Measurements from ENCODE around the gene FBXO2. TPM values are rescaled to one million over a fixed set of nuclear protein-coding genes. Genes with fewer than 3 reads are reported as not detected.

FBXO2 gene
- polyA plus RNA-seq, 1 experiment, result 1.5 TPM

- no peak for DNase-seq (ENCODE audit: low read depth, low spot score)
- Histone ChIP-seq H3K4me3 (ENCODE audit: low read depth, low read length) (peak overlapping the region; percentile 10; the same call in 1 of the 2 replicates), H3K27ac (ENCODE audit: low read depth, low read length) (no peak overlapping the region), H3K9me3 (ENCODE audit: control insufficient read depth, insufficient read depth, low read length) (no peaks in the 10 kb centered on the region), H3K27me3 (ENCODE audit: control insufficient read depth, insufficient read depth, low read length) (peaks cover 58% of the 10 kb centered on the region)
- CTCF ChIA-PET, result interaction anchor here (1.4 kb wide), 2 partner anchors 27 to 30 kb away, joined by 3 read pairs; partner anchors contain the start of gene FBXO6
- TF ChIP-seq CTCF (IDR thresholded peaks at IDR 0.05; ENCODE audit: low read depth, low read length), result no peak
- POLR2A ChIA-PET, result no interaction called here
These were observed 36.4 kb upstream of the FBXO2 start for GRCh38 chr1:11690397-11691301.

GRCh38 chr1:11688506-11688905 lies 34.3 kb upstream of the FBXO2 start:
- no peak for DNase-seq (ENCODE audit: low read depth, low spot score)
- no peak for TF ChIP-seq CTCF (IDR thresholded peaks at IDR 0.05; ENCODE audit: low read depth, low read length)
- no peak overlapping the region for H3K27ac ChIP-seq (ENCODE audit: low read depth, low read length)
- peaks cover 41% of the 10 kb centered on the region for H3K27me3 ChIP-seq (ENCODE audit: control insufficient read depth, insufficient read depth, low read length)
- POLR2A ChIA-PET, result interaction anchor here (0.7 kb wide), 2 partner anchors 221 to 1137 kb away, joined by 3 to 5 read pairs; no protein-coding TSS in a partner anchor
- CTCF ChIA-PET, result interaction anchor here (0.7 kb wide), 1 partner anchor 47 kb away, joined by 3 read pairs; no protein-coding TSS in a partner anchor
- H3K9me3 ChIP-seq (ENCODE audit: control insufficient read depth, insufficient read depth, low read length), result no peaks in the 10 kb centered on the region
- no peak overlapping the region for H3K4me3 ChIP-seq (ENCODE audit: low read depth, low read length)

GRCh38 chr1:11685210-11685752 lies 31.1 kb upstream of the FBXO2 start:
- CTCF ChIA-PET, result interaction anchor here (0.9 to 1.3 kb wide), 2 partner anchors 29 to 34 kb away, joined by 3 to 4 read pairs; no protein-coding TSS in a partner anchor
- no peak for TF ChIP-seq CTCF (IDR thresholded peaks at IDR 0.05; ENCODE audit: low read depth, low read length)
- POLR2A ChIA-PET, result no interaction called here
- Histone ChIP-seq H3K27me3 (ENCODE audit: control insufficient read depth, insufficient read depth, low read length) (peaks cover 16% of the 10 kb centered on the region), H3K27ac (ENCODE audit: low read depth, low read length) (no peak overlapping the region), H3K9me3 (ENCODE audit: control insufficient read depth, insufficient read depth, low read length) (no peaks in the 10 kb centered on the region; the same call in 1 of the 2 replicates), H3K4me3 (ENCODE audit: low read depth, low read length) (no peak overlapping the region)
- no peak for DNase-seq (ENCODE audit: low read depth, low spot score)

- DNase-seq (ENCODE audit: low read depth, low spot score), result no peak
- H3K27ac ChIP-seq (ENCODE audit: low read depth, low read length), result no peak overlapping the region
- no peaks in the 10 kb centered on the region; the same call in 1 of the 2 replicates for H3K9me3 ChIP-seq (ENCODE audit: control insufficient read depth, insufficient read depth, low read length)
- no peak overlapping the region for H3K4me3 ChIP-seq (ENCODE audit: low read depth, low read length)
- peaks cover 7% of the 10 kb centered on the region for H3K27me3 ChIP-seq (ENCODE audit: control insufficient read depth, insufficient read depth, low read length)
- no peak for TF ChIP-seq CTCF (IDR thresholded peaks at IDR 0.05; ENCODE audit: low read depth, low read length)
- ChIA-PET POLR2A (interaction anchor here (0.5 kb wide), 1 partner anchor 421 kb away, joined by 3 read pairs; no protein-coding TSS in a partner anchor), CTCF (interaction anchor here (1.3 kb wide), 1 partner anchor 30 kb away, joined by 3 read pairs; no protein-coding TSS in a partner anchor)
These were observed 29.8 kb upstream of the FBXO2 start for GRCh38 chr1:11684070-11684469.
